OCI-LY3 (cell line): ENCODE data around the gene TMEM37.

Source experiments
- H2AFZ ChIP-seq: fragments of 200-600, 300-600 bp; shearing (Covaris generic); 2 replicates; pipeline ENCODE4 v1.6.0; 2014; ENCODE audit warnings: antibody characterized with exemption, low read depth, low read length
- H3K27ac ChIP-seq: fragments of 200-600, 300-600 bp; sonication (generic); 2 replicates; pipeline ENCODE4 v1.5.1; 2014; ENCODE audit warnings: mild to moderate bottlenecking, low read length, moderate library complexity, mixed read lengths
- H3K27me3 ChIP-seq: fragments of 200-600, 300-600 bp; sonication (generic); 2 replicates; pipeline ENCODE4 v1.6.1; 2014; ENCODE audit warnings: low read depth, low read length, mixed read lengths
- H3K36me3 ChIP-seq: fragments of 200-600, 300-600 bp; sonication (generic); replicated peaks from 2 replicates; pipeline ENCODE3; 2014; ENCODE audit warnings: low read depth, low read length, mixed read lengths
- H3K4me1 ChIP-seq: fragments of 300-600, 200-600 bp; sonication (generic); 2 replicates; pipeline ENCODE4 v1.6.1; 2014; ENCODE audit warnings: low read length, mixed read lengths
- H3K4me2 ChIP-seq: fragments of 200-600, 300-600 bp; sonication (generic); 2 replicates; pipeline ENCODE4 v1.6.1; 2014; ENCODE audit warnings: low read length, mixed read lengths
- H3K4me3 ChIP-seq: fragments of 300-600, 200-600 bp; sonication (generic); 2 replicates; pipeline ENCODE4 v1.5.1; 2014; ENCODE audit warnings: antibody characterized with exemption, mild to moderate bottlenecking, low read length, moderate library complexity
- H3K79me2 ChIP-seq: fragments of 300-600, 200-600 bp; shearing (Covaris generic); 2 replicates; pipeline ENCODE4 v1.6.1; 2014; ENCODE audit warnings: mild to moderate bottlenecking, low read length, mixed read lengths
- H3K9ac ChIP-seq: fragments of 300-600, 200-600 bp; shearing (Covaris generic); 2 replicates; pipeline ENCODE4 v1.6.0; 2014; ENCODE audit warnings: mild to moderate bottlenecking, low read length, moderate library complexity
- H3K9me3 ChIP-seq: fragments of 200-600, 300-600 bp; shearing (Covaris generic); 2 replicates; pipeline ENCODE4 v1.6.1; 2014; ENCODE audit warnings: low read length, mixed read lengths; ENCODE audit not compliant: insufficient read depth
- H4K20me1 ChIP-seq: fragments of 200-600, 300-600 bp; sonication (generic); 2 replicates; pipeline ENCODE4 v1.6.1; 2016; ENCODE audit warnings: low read length, mixed read lengths; ENCODE audit not compliant: insufficient read depth
- EZH2phosphoT487 ChIP-seq: fragments of 200-600 bp; shearing (Covaris generic); IDR thresholded peaks from 2 replicates; pipeline ENCODE4 v1.6.1; 2018; ENCODE audit warnings: antibody characterized with exemption, mixed run types, low read depth
- TF ChIP-seq, protein P1 (sequence below): fragments of 200-600, 300-600 bp; sonication (generic); IDR thresholded peaks from 2 replicates; pipeline ENCODE4 v1.5.1; 2014; ENCODE audit warnings: antibody characterized with exemption, low read length, low read depth

TMEM37 gene

DNA sequence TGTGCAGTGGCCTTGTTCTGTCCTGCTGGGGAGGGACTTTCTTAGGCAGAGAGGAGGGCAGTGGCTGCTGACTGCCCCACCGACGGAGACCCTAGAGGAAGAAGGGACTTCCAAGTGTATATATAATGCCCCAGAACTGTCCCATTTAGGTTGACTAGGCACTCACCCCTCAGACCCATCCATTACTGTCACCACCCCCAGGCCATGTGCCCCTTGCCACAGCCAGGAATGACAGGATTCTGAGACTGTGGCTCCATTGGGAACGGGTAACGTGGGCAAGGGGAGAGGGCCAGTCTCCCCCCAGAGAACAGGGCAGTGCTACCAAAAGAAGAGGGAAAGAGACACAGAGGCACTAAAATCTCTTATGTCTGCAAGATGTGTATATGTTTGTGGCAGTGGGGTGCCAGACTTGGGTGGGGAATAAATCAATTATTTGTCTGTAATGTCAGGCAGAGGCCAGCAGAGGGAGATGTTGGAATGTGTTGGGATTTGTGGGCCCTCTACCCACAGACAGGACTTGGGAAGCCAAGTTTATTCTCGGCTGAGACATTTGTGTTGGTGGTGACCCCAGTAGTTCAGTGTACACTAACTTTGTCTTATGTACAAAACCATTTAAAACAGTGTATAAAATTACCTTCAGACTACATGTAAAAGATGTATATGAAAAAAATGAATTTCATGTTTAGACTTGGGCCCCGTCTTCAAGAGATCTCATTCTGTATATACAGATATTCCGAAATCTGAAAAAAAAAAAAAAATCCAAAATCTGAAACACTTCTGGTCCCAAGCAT lies 24.0 kb upstream of the TMEM37 start:
- H3K9ac ChIP-seq = no peak overlapping the region
- H3K4me1 ChIP-seq = peaks cover 11% of the 10 kb centered on the region
- no peaks in the 10 kb centered on the region for H3K79me2 ChIP-seq
- no peak for TF ChIP-seq EZH2phosphoT487
- TF ChIP-seq, protein P1, sequence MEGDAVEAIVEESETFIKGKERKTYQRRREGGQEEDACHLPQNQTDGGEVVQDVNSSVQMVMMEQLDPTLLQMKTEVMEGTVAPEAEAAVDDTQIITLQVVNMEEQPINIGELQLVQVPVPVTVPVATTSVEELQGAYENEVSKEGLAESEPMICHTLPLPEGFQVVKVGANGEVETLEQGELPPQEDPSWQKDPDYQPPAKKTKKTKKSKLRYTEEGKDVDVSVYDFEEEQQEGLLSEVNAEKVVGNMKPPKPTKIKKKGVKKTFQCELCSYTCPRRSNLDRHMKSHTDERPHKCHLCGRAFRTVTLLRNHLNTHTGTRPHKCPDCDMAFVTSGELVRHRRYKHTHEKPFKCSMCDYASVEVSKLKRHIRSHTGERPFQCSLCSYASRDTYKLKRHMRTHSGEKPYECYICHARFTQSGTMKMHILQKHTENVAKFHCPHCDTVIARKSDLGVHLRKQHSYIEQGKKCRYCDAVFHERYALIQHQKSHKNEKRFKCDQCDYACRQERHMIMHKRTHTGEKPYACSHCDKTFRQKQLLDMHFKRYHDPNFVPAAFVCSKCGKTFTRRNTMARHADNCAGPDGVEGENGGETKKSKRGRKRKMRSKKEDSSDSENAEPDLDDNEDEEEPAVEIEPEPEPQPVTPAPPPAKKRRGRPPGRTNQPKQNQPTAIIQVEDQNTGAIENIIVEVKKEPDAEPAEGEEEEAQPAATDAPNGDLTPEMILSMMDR = peak; percentile 68
- H3K27ac ChIP-seq = no peak overlapping the region
- no peak overlapping the region for H2AFZ ChIP-seq
- no peak overlapping the region for H3K4me3 ChIP-seq
- no peaks in the 10 kb centered on the region for H3K36me3 ChIP-seq
- H3K9me3 ChIP-seq = no peaks in the 10 kb centered on the region
- H3K4me2 ChIP-seq = no peak overlapping the region
- H3K27me3 ChIP-seq = peaks cover 7% of the 10 kb centered on the region; the same call in 1 of the 2 replicates
- no peaks in the 10 kb centered on the region for H4K20me1 ChIP-seq

- TF ChIP-seq, protein P1 = no peak
- TF ChIP-seq EZH2phosphoT487 = no peak
- Histone ChIP-seq H3K4me3 (no peak overlapping the region), H3K9me3 (no peaks in the 10 kb centered on the region), H4K20me1 (no peaks in the 10 kb centered on the region), H3K4me1 (peaks cover 11% of the 10 kb centered on the region), H3K79me2 (no peaks in the 10 kb centered on the region), H2AFZ (peak overlapping the region; percentile 16; the same call in 1 of the 2 replicates), H3K9ac (no peak overlapping the region), H3K27me3 (peaks cover 7% of the 10 kb centered on the region; the same call in 1 of the 2 replicates), H3K27ac (no peak overlapping the region), H3K36me3 (no peaks in the 10 kb centered on the region), H3K4me2 (no peak overlapping the region)
Measured at GRCh38 chr2:119408221-119408619, 23.4 kb upstream of the TMEM37 start.

DNA sequence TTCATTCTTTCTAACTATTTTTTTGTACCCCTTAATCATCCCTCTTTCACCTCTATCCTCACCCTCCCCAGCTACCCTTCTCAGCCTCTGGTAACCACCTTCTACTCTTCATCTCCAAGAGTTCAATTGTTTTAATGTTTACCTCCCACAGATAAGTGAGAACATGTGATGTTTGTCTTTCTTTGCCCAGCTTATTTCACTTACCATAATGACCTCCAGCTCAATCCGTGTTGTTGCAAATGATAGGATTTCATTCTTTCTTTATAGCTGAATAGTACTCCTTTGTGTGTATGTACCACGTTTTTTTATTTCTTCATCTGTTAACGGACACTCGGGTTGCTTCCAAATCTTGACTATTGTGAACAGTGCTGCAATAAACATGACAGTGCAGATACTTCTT lies 22.1 kb upstream of the TMEM37 start:
- Histone ChIP-seq H3K27ac (no peak overlapping the region), H3K27me3 (peaks cover 4% of the 10 kb centered on the region; the same call in 1 of the 2 replicates), H4K20me1 (no peaks in the 10 kb centered on the region), H3K79me2 (no peaks in the 10 kb centered on the region), H3K36me3 (no peaks in the 10 kb centered on the region), H3K4me3 (no peak overlapping the region), H3K9me3 (no peaks in the 10 kb centered on the region), H2AFZ (no peak overlapping the region), H3K4me1 (peaks cover 11% of the 10 kb centered on the region), H3K9ac (no peak overlapping the region), H3K4me2 (no peak overlapping the region)
- no peak for TF ChIP-seq EZH2phosphoT487
- TF ChIP-seq, protein P1 = no peak

DNA sequence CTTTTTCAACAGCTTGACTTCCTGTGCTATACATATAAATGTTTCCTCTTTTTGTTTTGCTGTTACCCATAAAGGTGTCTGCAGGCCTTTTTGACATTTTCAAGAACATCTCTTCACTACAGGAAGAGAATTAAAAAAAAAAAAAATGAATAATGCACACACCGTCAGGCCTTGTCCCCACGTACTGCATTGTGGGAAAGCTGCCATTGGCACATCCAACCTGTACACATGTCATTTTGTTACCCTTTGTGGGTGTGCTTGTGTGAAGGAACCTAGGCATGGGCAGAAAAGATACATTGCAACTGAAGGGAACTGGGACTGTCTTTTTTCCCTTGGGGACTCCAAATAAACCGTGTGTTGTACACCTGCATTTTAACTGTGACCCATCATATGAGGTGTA lies 16.8 kb upstream of the TMEM37 start:
- no peak overlapping the region for H3K4me3 ChIP-seq
- peaks cover 4% of the 10 kb centered on the region for H3K4me1 ChIP-seq
- peaks cover 4% of the 10 kb centered on the region; the same call in 1 of the 2 replicates for H3K27me3 ChIP-seq
- H3K79me2 ChIP-seq = no peaks in the 10 kb centered on the region
- H3K9ac ChIP-seq = no peak overlapping the region
- no peak overlapping the region for H3K4me2 ChIP-seq
- no peak for TF ChIP-seq EZH2phosphoT487
- TF ChIP-seq, protein P1 = no peak
- no peaks in the 10 kb centered on the region for H3K9me3 ChIP-seq
- H3K27ac ChIP-seq = no peak overlapping the region
- no peaks in the 10 kb centered on the region for H3K36me3 ChIP-seq
- no peaks in the 10 kb centered on the region for H4K20me1 ChIP-seq
- no peak overlapping the region for H2AFZ ChIP-seq
